Pancreas (tissue), 10 donors: ENCODE data around the gene CACNA1C. TPM values are rescaled to one million over a fixed set of nuclear protein-coding genes. Genes with fewer than 3 reads are reported as not detected.

Experiments used
- ATAC-seq, 4 donors: fragments of 200-7000 bp; cut with Tn5 transposase; one replicate each; pipeline versions ENCODE4 v1.8.0 to v1.9.1; 2020; ENCODE audit warnings: mild to moderate bottlenecking in 4 of 4, moderate library complexity in 4 of 4
- DNase-seq, 6 donors: peaks; one replicate each; pipeline ENCODE4 v3.0.0-alpha.2; 2020
- FAIRE-seq: peaks from 2 replicates; lab custom pipeline; 2012; peaks lifted over from hg19 to GRCh38; lab: Jason Lieb, UNC
- H3K27ac ChIP-seq, 4 donors: fragments of 200-600 bp; sonication (generic); 1 replicate in 3 of 4; 2 replicates in 1 of 4; pipeline versions ENCODE4 v1.5.0 to v1.8.0; 2020
- H3K27me3 ChIP-seq, 4 donors: fragments of 200-600 bp; one replicate each; pipeline ENCODE4 v1.8.0; 2021
- H3K36me3 ChIP-seq, 3 donors: fragments of 200-600 bp; sonication (generic) in 1 of 3; one replicate each; pipeline versions ENCODE4 v1.5.0 to v1.8.0; 2020 to 2021
- H3K4me1 ChIP-seq, 3 donors: fragments of 200-600 bp; one replicate each; pipeline ENCODE4 v1.8.0; 2021
- H3K4me3 ChIP-seq, 4 donors: fragments of 200-600 bp; sonication (generic) in 2 of 4; one replicate each; pipeline versions ENCODE4 v1.5.0 to v1.8.0; 2020 to 2021
- H3K9me3 ChIP-seq, 4 donors: fragments of 200-600 bp; one replicate each; pipeline ENCODE4 v1.8.0; 2021
- CTCF ChIP-seq, 4 donors: fragments of 200-600 bp; sonication (generic) in 3 of 4; IDR thresholded peaks; one replicate each; pipeline versions ENCODE4 v1.5.0 to v1.8.0; 2021; ENCODE audit warnings: antibody characterized with exemption in 4 of 4
- WGBS, 2 donors: extraction: QIAGEN DNeasy Blood & Tissue Kit; methylation state at CpG; one replicate each; pipeline ENCODE4 v1.1.7; 2013; 5-methylcytosine and 5-hydroxymethylcytosine counted together
- intact Hi-C, 3 donors: fragments of 100-400 bp; cut with DNase I; formaldehyde crosslinking; loops; one replicate each; pipeline versions ENCODE4 v1.11.1 to v1.14.2; 2022
- polyA plus RNA-seq, 2 donors: library from polyadenylated mRNA; stranded (reverse); fragments of 200-250 nt; gene quantifications; one replicate each; pipeline ENCODE4 v1.2.3, GENCODE V29; 2013
- total RNA-seq, 6 donors: library from RNA; stranded (reverse); fragmentation: NEBNext Ultra II Directional in 4 of 6; extraction: Animal tissue kit (Norgen Biotek cat#: 25700) in 4 of 6; gene quantifications; one replicate each; pipeline versions ENCODE4 v1.2.1 to v1.2.4, GENCODE V29; 2021 to 2023
- donor health status: healthy with polysubstance abuse.
- donor health status: DM: no; HTN: no; CAD: no; lungs with moderate emphysema.
- donor health status: DM: no; HTN: no; CAD: no.
- donor health status: control.
- donor health status: control.
- donor health status: Bipolar disorder and iron deficiency.
- donor health status: DM: yes; HTN: yes; CAD: no.
- donor health status: DM: no; HTN: no; CAD: no.
- donor health status: DM: no; HTN: no; CAD: no.
- donor health status: DM: yes; HTN: yes; CAD: no.

Gene CACNA1C
- total and polyA plus RNA-seq, 8 donors, result 1.2 to 3.8 (median 2.3) TPM

DNA sequence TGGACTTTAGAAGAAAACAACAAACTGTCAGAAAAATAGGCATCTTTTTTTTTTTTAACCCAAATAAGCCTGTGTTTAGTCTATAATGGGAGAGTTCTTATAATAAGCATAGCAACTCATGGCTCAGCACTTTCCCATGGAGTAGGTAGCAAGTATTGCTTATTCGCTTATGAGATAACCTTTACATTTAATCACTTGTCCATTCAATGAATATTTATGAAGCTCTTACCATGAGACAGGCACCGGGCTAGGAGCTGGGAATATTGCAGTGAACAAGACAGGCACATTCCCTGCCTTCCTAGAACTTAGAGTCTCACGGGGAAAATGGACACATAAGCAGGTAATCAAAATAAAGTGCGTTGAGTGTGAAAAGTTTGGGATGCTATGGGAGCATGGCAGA is 38.6 kb upstream of the CACNA1C start:
- WGBS, 2 donors, result 84 to 86% methylated on average over 4 of the region's 4 CpGs
- no peaks in the 10 kb centered on the region for H3K36me3 ChIP-seq
- ATAC-seq (no peak), FAIRE-seq (no peak), DNase-seq (no peak)
- intact Hi-C loops, result no loop called here
- no peak overlapping the region for H3K4me3 ChIP-seq
- TF ChIP-seq CTCF (IDR thresholded peaks at IDR 0.05), result no peak
- H3K4me1 ChIP-seq, result no peaks in the 10 kb centered on the region
- no peak overlapping the region for H3K27ac ChIP-seq
- H3K9me3 ChIP-seq, result no peaks in the 10 kb centered on the region
- H3K27me3 ChIP-seq, result no peaks in the 10 kb centered on the region

GRCh38 chr12:2016862-2017545 is 35.8 kb upstream of the CACNA1C start:
- no peaks in the 10 kb centered on the region for H3K36me3 ChIP-seq
- no peaks in the 10 kb centered on the region for H3K9me3 ChIP-seq
- DNase-seq (no peak), FAIRE-seq (no peak), ATAC-seq (no peak)
- H3K27ac ChIP-seq, result no peak overlapping the region
- no peaks in the 10 kb centered on the region for H3K27me3 ChIP-seq
- intact Hi-C loops, result no loop called here
- TF ChIP-seq CTCF (IDR thresholded peaks at IDR 0.05), result no peak
- WGBS, 2 donors, result 79 to 89% methylated on average over 9 of the region's 9 CpGs
- no peak overlapping the region for H3K4me3 ChIP-seq
- H3K4me1 ChIP-seq, result no peaks in the 10 kb centered on the region

DNA sequence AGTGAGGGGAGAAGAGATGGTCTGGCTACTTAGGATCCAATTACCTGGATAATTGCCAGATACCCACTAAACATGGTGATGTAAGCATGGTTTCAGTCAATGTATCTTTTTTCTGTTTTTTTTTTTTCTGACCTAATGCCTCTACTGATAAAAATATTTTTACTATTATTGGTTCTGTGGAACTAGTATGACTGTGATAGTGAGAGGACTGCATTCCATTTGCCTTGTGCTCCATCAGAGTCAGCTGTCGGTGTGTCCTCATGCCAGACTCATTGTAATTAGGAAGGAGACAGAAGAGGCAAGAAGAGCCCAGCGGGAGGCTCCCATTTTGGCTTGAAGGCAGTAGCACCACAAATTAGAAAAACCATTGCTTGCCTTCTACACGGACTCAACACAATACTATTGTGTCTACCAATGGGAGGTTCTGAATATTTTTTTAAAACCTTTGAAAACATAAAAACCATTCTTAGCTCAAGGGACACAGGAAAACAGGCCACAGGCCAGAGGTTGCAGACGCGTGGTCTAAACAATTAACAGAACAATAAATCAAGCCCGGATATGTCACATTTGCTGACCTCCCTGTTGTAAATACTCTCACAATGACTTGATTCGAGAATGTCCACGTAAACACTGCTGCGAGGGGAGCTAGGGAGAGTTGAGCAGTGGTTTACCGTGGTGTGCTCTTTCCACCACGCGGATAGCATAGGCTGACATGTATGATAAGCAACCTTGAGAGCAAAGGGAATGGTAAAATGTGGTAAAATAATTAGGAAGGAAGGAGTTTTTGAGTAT is 35.0 kb upstream of the CACNA1C start:
- Histone ChIP-seq H3K27me3 (no peaks in the 10 kb centered on the region), H3K36me3 (no peaks in the 10 kb centered on the region), H3K9me3 (no peaks in the 10 kb centered on the region), H3K4me1 (no peaks in the 10 kb centered on the region), H3K4me3 (no peak overlapping the region), H3K27ac (no peak overlapping the region)
- TF ChIP-seq CTCF (IDR thresholded peaks at IDR 0.05), result no peak
- ATAC-seq (no peak), FAIRE-seq (no peak), DNase-seq (no peak)
- intact Hi-C loops, result no loop called here
- 67 to 71% methylated on average over 12 of the region's 12 CpGs for WGBS, 2 donors

DNA sequence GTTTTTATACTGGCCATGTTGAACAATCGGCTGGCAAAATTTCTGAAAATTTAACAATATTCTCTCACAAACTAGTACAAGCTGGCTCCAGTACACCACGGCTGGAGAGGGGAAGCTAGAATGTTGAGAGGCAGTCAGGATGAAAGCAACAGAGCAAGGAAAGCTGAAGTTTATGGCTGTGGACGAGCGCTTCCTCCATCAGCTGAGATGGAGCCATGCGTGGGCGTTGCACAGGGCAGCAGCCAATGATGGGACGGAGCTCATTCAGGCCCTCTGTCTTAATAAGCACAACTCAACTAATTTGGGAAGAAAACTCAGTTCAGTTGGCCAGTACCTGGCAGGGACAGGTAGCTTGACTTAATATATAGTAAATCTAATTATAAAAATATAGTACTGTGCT is 34.4 kb upstream of the CACNA1C start:
- ATAC-seq (no peak), DNase-seq (no peak), FAIRE-seq (no peak)
- Histone ChIP-seq H3K4me1 (no peaks in the 10 kb centered on the region), H3K27me3 (no peaks in the 10 kb centered on the region), H3K4me3 (no peak overlapping the region), H3K9me3 (no peaks in the 10 kb centered on the region), H3K36me3 (no peaks in the 10 kb centered on the region), H3K27ac (no peak overlapping the region)
- intact Hi-C loops, result no loop called here
- 83 to 86% methylated on average over 7 of the region's 7 CpGs for WGBS, 2 donors
- no peak for TF ChIP-seq CTCF (IDR thresholded peaks at IDR 0.05)

- H3K27me3 ChIP-seq, result no peaks in the 10 kb centered on the region
- no peaks in the 10 kb centered on the region for H3K4me1 ChIP-seq
- H3K36me3 ChIP-seq, result no peaks in the 10 kb centered on the region
- no peaks in the 10 kb centered on the region for H3K9me3 ChIP-seq
- no peak for TF ChIP-seq CTCF (IDR thresholded peaks at IDR 0.05)
- H3K4me3 ChIP-seq, result no peak overlapping the region
- no peak overlapping the region for H3K27ac ChIP-seq
- WGBS, 2 donors, result 63 to 77% methylated on average over 2 of the region's 2 CpGs
- no peak for FAIRE-seq
- intact Hi-C loops, result no loop called here
- DNase-seq, result no peak
- no peak for ATAC-seq
Observed at GRCh38 chr12:2019126-2019525, 33.7 kb upstream of the CACNA1C start.
